ENCODE results near the gene ZBTB39. TPM values are rescaled to one million over a fixed set of nuclear protein-coding genes. Genes with fewer than 3 reads are reported as not detected.
A peak's percentile ranks its signal among the peaks of the same experiment; 100 is the strongest.

ZBTB39 gene
- total RNA-seq, 2 donors from 2014 or later = 3.2 to 4.5 TPM

- ATAC-seq (peak; percentile 49), DNase-seq (no peak)
- intact Hi-C loops (cut with DNase I, micrococcal nuclease) = loop anchor here (5.0 to 10.0 kb wide), 2 partner anchors 54 to 253 kb away; partner anchors contain the start of gene PRIM1 (in 1 of the 2)
Measured at GRCh38 chr12:57008178-57008577, 1.8 kb upstream of the ZBTB39 start.

- intact Hi-C loops (cut with DNase I, micrococcal nuclease) = loop anchor here (5.0 to 10.0 kb wide), 2 partner anchors 55 to 252 kb away; partner anchors contain the start of gene PRIM1 (in 1 of the 2)
- DNase-seq = no peak
- ATAC-seq = peak; percentile 7
Measured at GRCh38 chr12:57006809-57007475, 596 bp upstream of the ZBTB39 start.

GRCh38 chr12:57004651-57005050 is 1.7 kb downstream of the ZBTB39 start:
- DNase-seq (no peak), ATAC-seq (no peak)
- intact Hi-C loops (cut with DNase I, micrococcal nuclease) = loop anchor here (5.0 to 10.0 kb wide), 2 partner anchors 58 to 250 kb away; partner anchors contain the start of gene PRIM1 (in 1 of the 2)

GRCh38 chr12:57003395-57003794 is 3.0 kb downstream of the ZBTB39 start:
- no peak for ATAC-seq
- intact Hi-C loops (cut with DNase I, micrococcal nuclease) = loop anchor here in 1 of 2 donors (10.0 kb wide), 1 partner anchor 249 kb away; the partner anchor contains the start of gene PRIM1
- DNase-seq = no peak

- DNase-seq (peak; percentile 67 to 81), ATAC-seq (peak; percentile 66)
- intact Hi-C loops (cut with DNase I, micrococcal nuclease) = loop anchor here in 1 of 2 donors (10.0 kb wide), 1 partner anchor 247 kb away; the partner anchor contains the start of gene PRIM1
Measured at GRCh38 chr12:57001448-57001906, 4.9 kb downstream of the ZBTB39 start.

- no peak for ATAC-seq
- intact Hi-C loops (cut with DNase I, micrococcal nuclease) = loop anchor here in 1 of 2 donors (10.0 kb wide), 1 partner anchor 246 kb away; the partner anchor contains the start of gene PRIM1
- no peak for DNase-seq
Measured at GRCh38 chr12:57000393-57000792, 6.0 kb downstream of the ZBTB39 start.

- no peak for ATAC-seq
- intact Hi-C loops (cut with DNase I, micrococcal nuclease) = no loop called here
- DNase-seq = no peak
Measured at GRCh38 chr12:56999456-56999855, 6.9 kb downstream of the ZBTB39 start.

- intact Hi-C loops (cut with DNase I, micrococcal nuclease) = no loop called here
- DNase-seq (no peak), ATAC-seq (no peak)
Measured at GRCh38 chr12:56998981-56999380, 7.4 kb downstream of the ZBTB39 start.

- ATAC-seq (no peak), DNase-seq (no peak)
- intact Hi-C loops (cut with DNase I, micrococcal nuclease) = no loop called here
Measured at GRCh38 chr12:56998316-56998715, 8.0 kb downstream of the ZBTB39 start.

- ATAC-seq = no peak
- intact Hi-C loops (cut with DNase I, micrococcal nuclease) = no loop called here
- DNase-seq = no peak
Measured at GRCh38 chr12:56996793-56997545, 9.4 kb downstream of the ZBTB39 start.

- no peak for DNase-seq
- intact Hi-C loops (cut with DNase I, micrococcal nuclease) = no loop called here
- ATAC-seq = no peak
Measured at GRCh38 chr12:56995930-56996496, 10.3 kb downstream of the ZBTB39 start.

GRCh38 chr12:56995201-56995929 is 11.0 kb downstream of the ZBTB39 start:
- intact Hi-C loops (cut with DNase I, micrococcal nuclease) = no loop called here
- ATAC-seq = no peak
- no peak for DNase-seq

- ATAC-seq (no peak), DNase-seq (no peak)
- intact Hi-C loops (cut with DNase I, micrococcal nuclease) = no loop called here
Measured at GRCh38 chr12:56994231-56994746, 12.1 kb downstream of the ZBTB39 start.

GRCh38 chr12:56993346-56993745 is 13.0 kb downstream of the ZBTB39 start:
- DNase-seq (no peak), ATAC-seq (no peak)
- intact Hi-C loops (cut with DNase I, micrococcal nuclease) = no loop called here

- peak; percentile 36 to 56 for DNase-seq
- intact Hi-C loops (cut with DNase I, micrococcal nuclease) = no loop called here
- peak; percentile 59 for ATAC-seq
Measured at GRCh38 chr12:56991319-56992246, 14.8 kb downstream of the ZBTB39 start.

- intact Hi-C loops (cut with DNase I, micrococcal nuclease) = no loop called here
- ATAC-seq (peak; percentile 24), DNase-seq (no peak)
Measured at GRCh38 chr12:56990648-56991318, 15.6 kb downstream of the ZBTB39 start.

Measured in left colon (tissue), 2 donors.